Measurements from ENCODE around the gene L3MBTL2.
"Not testable (repeated sequence)": the region's sequence is repeated elsewhere in the genome, so short reads cannot be mapped to it uniquely, and the experiment has no call there.

The L3MBTL2 gene
- 84.0 to 102 reads per million in 2 experiments for total RNA-seq

DNA sequence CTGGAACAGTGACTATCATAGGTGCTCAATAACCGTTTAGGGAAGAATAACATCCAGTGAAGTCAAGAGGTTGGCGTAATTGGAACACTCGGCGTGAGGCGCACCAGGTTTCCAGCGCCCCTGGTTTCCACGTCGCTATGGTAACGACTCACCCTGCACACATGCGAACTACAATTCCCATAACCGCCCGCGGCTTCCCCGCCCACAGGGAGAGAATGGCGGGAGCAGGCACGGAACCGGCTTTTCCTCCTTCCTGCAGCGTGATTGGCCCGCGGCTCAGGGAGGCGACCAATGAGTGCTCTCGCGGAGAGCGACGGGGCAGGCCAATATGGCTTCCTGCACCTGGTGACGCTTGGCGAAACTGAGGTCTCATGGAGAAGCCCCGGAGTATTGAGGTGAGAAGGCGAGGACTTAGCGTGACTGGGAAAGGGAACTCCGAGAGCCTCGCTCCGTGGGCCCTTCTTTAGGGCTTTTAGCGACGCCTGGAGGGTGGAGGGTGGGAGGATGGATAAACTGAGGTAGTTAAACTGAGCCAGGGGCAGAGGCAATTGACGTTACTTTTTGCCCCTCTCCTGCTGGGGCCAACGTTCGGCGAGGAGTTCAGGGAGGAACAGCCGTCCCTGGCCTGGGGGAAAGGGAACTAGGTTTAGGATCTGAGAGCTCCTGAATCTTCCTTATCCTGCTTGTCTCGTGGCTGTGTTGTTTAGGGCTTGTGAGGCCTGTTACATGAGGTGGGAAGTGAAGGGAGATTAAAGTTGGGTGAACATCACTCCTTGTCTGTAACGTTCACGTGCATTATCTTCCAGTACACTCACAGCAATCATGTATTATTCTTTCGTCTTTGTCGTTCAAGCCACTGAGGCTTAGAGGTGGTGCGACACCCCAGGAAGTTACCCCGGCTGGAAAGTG lies at the start of gene L3MBTL2:
TSS of gene L3MBTL2 (plus strand) at position 321 of the 909 bp plus-strand sequence. CDS start at position 372, 51 bp downstream.
- DNase-seq (ENCODE audit: low read depth) = peak; percentile 99

DNA sequence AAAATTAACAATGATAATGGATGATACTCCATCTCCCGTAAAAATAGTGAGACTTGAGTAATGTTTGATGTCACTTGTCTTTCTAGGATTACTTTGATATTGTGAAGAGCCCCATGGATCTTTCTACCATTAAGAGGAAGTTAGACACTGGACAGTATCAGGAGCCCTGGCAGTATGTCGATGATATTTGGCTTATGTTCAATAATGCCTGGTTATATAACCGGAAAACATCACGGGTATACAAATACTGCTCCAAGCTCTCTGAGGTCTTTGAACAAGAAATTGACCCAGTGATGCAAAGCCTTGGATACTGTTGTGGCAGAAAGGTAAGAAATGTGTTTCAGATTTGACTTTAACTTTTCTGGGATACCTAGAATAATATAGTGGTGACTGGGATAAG lies 48.0 kb upstream of the L3MBTL2 start:
- no peak for DNase-seq (ENCODE audit: low read depth)

DNA sequence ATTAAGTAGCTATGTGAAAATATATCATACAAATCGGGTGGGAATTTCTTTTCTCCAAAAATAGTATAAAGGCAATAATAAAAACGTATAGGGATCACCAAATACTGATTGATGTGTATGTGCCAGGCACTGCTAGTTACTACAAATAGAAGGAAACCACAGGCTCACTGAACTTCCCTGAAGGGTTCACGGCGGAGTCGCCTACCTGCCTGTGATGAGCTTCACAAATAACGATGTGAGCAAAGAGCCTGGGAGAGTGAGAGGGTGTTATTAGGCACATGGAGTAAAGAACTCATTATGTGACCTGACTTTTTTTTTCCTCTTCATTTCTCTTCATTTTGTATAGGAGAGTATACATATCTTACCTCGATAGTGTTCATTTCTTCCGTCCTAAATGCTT lies 36.0 kb upstream of the L3MBTL2 start:
- DNase-seq (ENCODE audit: low read depth) = no peak

DNA sequence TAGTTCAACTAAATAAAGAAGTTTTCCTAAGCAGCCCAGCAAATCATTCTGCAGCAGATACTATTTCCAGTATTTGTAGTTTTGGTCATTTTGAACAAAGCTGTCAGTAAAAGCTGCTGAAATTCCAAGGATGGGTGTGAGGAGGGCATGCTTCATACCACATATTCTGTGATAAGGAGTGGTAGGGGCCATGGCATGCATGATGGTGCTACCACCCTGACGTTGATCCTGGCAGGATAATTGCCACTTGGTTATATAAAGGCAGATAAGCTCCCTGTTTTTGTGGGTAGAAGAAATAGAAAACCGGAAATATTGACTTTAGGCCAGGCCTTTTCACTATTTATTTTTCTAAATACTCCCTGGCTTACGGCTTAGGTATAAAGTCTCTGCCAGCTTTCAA lies 33.1 kb upstream of the L3MBTL2 start:
- DNase-seq (ENCODE audit: low read depth) = no peak

DNA sequence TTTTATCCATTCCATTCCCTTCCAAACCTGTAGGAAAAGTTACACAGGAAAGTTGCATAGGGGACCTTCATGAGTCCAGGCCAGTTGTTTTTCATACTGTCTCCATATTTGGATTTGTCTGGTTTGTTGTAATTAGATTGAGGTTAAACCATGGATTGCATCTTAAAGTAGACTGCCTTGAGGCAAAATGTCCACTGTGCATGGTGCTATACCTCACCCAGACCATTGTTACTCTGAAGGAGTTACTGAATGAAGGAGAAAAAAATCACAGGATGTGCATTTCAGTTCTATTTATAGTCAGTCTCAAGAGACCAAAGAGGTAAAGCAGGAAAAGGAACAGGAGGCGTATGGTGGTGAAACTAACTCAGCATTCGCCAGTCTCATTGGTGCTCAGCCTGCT lies 29.6 kb upstream of the L3MBTL2 start:
- DNase-seq (ENCODE audit: low read depth) = no peak

DNA sequence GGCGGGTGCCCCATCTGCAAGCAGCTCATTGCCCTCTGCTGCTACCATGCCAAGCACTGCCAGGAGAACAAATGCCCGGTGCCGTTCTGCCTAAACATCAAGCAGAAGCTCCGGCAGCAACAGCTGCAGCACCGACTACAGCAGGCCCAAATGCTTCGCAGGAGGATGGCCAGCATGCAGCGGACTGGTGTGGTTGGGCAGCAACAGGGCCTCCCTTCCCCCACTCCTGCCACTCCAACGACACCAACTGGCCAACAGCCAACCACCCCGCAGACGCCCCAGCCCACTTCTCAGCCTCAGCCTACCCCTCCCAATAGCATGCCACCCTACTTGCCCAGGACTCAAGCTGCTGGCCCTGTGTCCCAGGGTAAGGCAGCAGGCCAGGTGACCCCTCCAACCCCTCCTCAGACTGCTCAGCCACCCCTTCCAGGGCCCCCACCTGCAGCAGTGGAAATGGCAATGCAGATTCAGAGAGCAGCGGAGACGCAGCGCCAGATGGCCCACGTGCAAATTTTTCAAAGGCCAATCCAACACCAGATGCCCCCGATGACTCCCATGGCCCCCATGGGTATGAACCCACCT lies 28.0 kb upstream of the L3MBTL2 start:
- no peak for DNase-seq (ENCODE audit: low read depth)

DNA sequence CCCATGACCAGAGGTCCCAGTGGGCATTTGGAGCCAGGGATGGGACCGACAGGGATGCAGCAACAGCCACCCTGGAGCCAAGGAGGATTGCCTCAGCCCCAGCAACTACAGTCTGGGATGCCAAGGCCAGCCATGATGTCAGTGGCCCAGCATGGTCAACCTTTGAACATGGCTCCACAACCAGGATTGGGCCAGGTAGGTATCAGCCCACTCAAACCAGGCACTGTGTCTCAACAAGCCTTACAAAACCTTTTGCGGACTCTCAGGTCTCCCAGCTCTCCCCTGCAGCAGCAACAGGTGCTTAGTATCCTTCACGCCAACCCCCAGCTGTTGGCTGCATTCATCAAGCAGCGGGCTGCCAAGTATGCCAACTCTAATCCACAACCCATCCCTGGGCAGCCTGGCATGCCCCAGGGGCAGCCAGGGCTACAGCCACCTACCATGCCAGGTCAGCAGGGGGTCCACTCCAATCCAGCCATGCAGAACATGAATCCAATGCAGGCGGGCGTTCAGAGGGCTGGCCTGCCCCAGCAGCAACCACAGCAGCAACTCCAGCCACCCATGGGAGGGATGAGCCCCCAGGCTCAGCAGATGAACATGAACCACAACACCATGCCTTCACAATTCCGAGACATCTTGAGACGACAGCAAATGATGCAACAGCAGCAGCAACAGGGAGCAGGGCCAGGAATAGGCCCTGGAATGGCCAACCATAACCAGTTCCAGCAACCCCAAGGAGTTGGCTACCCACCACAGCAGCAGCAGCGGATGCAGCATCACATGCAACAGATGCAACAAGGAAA lies 27.3 kb upstream of the L3MBTL2 start:
- no peak for DNase-seq (ENCODE audit: low read depth)

DNA sequence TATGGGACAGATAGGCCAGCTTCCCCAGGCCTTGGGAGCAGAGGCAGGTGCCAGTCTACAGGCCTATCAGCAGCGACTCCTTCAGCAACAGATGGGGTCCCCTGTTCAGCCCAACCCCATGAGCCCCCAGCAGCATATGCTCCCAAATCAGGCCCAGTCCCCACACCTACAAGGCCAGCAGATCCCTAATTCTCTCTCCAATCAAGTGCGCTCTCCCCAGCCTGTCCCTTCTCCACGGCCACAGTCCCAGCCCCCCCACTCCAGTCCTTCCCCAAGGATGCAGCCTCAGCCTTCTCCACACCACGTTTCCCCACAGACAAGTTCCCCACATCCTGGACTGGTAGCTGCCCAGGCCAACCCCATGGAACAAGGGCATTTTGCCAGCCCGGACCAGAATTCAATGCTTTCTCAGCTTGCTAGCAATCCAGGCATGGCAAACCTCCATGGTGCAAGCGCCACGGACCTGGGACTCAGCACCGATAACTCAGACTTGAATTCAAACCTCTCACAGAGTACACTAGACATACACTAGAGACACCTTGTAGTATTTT lies 26.6 kb upstream of the L3MBTL2 start:
- DNase-seq (ENCODE audit: low read depth) = no peak

DNA sequence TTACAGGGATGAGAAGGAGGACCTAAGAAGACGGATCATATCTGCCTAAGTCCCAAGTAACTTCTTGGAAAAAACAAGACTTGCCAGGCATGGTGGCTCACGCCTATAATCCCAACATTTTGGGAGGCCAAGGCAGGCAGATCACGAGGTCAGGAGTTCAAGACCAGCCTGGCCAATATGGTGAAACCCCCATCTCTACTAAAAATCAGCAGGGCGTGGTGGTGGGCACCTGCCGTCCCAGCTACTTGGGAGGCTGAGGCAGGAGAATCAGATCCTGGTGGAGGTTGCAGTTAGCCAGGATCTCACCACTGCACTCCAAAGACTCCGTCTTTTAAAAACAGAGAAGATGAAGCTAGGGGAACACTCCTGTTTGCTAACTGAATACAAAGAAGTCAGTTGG lies 24.8 kb upstream of the L3MBTL2 start:
- not testable (repeated sequence) for DNase-seq (ENCODE audit: low read depth)

DNA sequence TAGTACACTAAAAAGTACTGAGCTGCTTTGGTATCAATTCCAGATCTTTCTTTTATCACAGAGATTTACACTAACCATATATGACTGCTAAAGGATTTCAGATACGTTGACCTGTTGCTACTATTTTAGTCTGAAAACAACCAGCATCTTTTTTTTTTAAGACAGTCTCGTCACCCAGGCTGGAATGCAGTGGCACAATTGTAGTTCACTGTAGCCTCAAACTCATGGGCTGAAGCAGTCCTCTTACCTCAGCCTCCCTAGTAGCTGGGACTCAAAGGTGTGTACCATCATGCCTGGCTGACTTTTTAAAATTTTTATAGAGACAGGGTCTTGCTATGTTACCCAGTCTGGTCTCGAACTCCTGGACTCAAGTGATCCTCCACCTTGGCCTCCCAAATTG lies 24.2 kb upstream of the L3MBTL2 start:
- no peak for DNase-seq (ENCODE audit: low read depth)

DNA sequence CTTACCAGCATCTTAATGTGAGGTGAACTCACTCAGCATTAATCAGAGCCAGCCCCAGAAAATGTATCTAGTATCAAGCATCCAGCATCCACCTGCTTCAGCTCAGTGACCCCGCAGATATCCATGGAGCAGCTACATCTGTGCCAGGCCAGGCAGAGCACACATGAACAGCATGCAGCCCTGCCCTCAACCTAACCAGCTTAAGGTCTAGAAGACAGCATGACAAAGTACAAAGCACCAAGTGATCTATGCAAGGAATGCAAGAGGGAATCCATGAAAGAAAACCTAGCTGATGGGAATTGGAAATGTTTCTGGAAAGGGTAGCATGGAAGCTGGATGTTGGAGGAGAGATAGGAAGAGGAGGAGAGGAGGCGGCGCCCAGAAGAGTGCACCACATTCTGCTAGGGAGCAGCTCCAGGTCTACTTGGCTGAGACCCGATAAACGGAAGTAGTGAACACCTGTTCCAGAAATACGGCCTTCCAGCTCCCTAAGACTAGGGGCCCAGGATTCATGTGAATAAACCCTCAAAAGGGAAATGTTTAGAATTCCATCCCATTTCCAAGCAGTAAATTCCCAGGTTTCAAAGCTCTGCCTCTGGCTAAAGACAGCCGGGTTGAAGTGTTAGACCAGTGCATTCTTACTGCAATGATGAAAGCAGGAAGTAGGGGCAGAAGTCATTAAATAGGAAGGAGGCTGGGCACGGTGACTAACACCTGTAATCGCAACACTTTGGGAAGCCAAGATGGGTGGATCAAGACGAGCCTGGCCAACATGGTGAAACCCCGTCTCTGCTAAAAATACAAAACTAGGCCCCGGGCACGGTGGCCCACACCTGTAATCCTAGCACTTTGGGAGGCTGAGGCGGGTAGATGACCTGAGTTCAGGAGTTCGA lies 23.5 kb upstream of the L3MBTL2 start:
- no peak for DNase-seq (ENCODE audit: low read depth)

DNA sequence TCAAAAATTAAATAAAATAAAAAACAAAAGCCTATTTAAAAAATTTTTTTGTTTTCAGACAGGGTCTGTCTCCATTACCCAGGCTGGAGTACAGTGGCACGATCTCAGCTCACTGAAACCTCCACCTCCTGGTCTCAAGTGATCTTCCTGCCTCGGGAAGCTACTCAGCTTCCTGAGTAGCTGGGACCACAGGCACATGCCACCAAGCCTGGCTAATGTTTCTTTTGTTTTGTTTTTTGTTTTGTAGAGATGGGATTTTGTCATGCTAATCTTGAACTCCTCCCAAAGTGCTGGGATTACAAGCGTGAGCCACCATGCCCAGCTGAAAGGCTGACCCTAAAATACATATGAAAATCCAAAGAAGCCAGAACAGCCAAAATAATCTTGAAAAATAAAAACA lies 20.4 kb upstream of the L3MBTL2 start:
- no peak for DNase-seq (ENCODE audit: low read depth)

DNA sequence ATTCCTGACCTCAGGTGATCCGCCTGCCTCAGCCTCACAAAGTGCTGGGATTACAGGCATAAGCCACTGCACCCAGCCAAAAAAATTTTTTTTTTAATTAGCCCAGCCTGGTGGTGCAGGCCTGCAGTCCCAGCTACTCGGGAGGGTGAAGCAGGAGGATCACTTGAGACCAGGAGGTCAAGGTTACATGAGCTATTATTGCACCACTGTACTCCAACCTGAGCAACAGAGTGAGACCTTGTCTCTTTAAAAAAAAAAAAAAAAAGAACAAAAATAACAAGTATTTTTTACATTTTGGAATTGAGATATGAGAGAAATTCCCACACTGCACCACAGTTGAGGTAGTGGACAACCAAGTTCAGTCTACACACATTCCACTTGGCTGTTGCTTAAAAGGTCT lies 13.6 kb upstream of the L3MBTL2 start:
- DNase-seq (ENCODE audit: low read depth) = no peak

DNA sequence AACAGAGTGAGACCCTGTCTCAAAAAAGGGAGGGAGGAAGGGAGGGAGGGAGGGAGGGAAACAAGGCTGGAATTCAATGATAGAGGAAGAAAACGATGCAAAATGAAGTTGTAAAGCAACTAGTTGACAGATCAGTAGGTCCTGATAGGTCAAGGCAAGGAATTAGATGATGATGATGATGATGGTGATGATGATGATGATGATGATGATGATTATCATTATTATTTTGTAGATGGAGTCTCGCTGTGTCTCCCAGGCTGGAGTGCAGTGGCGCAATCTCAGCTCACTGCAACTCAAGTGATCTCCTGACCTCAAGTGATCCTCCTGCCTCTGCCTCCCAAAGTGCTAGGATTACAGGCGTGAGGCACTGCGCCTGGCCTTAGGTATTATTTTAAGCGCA lies 11.3 kb upstream of the L3MBTL2 start:
- DNase-seq (ENCODE audit: low read depth) = no peak

DNA sequence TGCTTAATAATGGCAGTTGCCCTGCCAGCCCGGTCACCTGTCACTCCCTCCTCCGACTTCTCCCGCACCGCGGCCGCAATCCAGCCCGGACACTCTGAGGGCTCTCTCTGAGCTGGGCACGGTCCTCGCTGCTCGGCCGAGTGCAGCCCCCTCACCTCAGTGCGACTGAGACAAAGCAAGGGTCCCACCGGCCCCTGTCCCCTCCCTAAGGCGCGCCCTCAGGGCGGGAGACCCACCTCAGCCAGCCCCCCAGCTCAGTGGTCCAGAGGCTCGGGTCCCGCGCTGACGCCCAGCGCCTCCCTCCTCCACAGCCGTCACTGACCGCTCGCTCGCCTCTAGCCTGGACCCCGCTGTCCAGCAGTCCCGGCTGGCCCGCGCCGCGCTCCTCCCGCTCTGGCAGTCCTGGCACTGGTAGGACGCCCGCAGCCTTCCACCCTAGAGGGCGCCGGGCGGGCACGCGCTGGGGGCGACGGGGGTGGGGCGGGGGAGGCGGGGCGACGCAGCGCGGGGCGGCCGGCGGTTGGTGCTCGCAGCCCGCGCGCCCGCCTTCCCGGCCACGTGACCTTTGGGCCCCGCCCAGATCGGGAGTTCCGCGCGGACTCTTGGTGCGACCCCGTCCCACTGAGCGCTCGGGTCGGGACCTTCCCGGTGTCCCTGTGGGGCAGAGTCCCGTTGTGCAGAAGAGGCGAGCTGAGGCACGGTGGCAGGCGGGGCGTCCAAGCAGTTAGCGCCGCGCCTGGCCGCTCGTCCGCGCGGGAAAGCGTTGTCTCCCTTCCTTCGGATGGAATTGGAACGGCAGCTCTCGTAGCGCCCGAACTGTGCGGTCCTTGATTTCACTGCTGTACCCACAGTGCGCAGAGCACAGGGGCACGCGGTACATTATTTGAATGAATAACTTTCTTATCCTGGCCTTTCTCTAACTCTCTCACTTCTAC lies 7.8 kb upstream of the L3MBTL2 start:
- DNase-seq (ENCODE audit: low read depth) = peak; percentile 79

DNA sequence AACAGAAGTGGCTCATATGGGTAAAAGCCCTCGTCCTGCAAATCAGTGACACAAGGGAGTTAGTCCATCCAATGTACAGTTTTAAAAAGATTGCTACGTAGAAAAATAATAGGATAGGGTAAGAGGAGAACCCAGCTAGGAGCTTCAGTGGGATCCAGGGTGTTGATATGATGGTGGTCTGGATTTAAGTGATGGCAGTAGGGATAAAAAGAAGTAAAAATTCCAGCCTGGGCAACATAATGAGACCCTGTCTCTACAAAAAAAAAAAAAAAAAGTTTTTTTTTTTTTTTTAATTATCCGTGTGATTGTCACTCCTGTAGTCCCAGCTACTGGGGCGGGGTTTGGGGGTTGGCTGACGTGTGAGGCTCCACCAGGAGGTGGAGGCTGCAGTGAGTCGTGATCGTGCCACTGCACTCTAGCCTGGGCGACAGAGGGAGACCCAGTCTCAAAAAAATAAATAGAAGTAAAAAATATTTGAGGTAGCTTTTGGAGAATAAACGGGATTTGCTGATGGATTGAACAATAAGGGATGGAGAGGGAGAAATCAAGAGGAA lies 7.0 kb upstream of the L3MBTL2 start:
- DNase-seq (ENCODE audit: low read depth) = peak; percentile 37

DNA sequence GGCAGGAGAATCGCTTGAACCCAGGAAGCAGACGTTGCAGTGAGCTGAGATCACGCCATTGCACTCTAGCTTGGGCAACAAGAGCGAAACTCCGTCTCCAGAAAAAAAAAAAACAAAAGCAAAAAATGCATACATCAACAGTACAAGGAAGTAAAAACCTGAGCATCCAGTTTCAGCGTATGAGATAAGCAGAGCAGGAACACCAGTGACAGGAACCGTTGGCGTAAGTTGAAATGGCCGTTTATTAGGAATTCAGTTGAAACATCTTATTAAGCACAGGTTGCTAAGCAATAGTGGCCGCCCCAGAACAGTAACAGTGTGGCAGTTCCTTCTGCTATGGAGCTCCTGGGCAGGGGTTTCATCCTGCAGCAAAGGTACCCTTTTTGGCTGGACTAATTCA lies 4.0 kb upstream of the L3MBTL2 start:
- DNase-seq (ENCODE audit: low read depth) = no peak

DNA sequence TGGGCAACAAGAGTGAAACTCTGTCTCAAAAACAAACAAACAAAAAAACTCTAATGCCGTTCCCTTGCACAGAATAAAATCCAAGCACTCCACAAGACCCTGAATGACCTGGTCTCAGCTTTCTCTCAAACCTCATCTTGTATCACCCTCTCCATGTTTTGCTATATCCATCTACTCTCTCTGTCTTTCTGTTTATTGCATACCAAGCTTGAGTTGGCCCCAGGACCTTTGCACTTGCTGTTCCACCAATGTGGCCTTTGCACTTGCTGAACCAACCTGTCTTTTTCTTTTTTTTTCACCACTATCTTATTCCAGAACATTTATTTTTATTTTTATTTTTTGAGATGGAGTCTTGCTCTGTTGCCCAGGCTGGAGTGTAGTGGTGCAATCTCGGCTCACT lies 2.0 kb upstream of the L3MBTL2 start:
- DNase-seq (ENCODE audit: low read depth) = no peak

DNA sequence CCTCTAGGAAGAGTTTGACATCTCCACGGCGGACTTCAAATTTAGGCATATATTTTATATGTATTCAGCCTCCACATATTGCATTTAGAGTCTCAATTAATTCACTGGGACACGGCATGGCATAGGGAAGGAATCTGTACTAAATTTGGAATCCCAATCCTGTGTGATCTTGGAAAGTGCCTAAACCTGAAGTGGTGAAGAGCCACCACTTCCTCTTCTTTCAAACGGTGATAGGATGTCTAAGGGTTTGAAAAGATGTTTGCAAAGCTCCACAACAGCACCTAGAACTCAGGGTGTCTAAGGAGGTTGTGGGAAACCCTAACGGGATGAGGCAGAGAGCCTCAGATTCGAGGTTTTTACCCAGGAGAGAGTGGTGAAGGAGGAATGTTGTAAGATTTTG lies 1.0 kb upstream of the L3MBTL2 start:
- DNase-seq (ENCODE audit: low read depth) = no peak

DNA sequence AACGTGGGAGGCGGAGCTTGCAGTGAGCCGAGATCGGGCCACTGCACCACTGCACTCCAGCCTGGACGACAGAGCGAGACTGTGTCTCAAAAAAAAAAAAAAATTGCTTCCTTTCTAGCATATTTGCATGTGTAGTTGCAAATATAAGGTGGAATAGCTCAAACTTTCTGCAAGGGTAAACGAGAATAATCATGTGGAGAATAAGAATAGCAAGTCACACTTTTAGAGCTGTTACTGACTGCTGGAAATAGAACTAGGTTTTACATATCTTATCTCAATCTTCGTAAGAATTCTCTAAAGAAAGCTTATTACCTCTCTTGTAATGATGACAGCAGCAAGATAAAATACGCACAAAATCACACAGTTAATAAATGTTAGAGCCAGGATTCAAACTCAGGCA lies 1.6 kb downstream of the L3MBTL2 start:
- no peak for DNase-seq (ENCODE audit: low read depth)

Data from T follicular helper cell (primary cell).